K562 (cell line): ENCODE measurements around the gene C11orf86. TPM values are rescaled to one million over a fixed set of nuclear protein-coding genes. Genes with fewer than 3 reads are reported as not detected.
A peak's percentile ranks its signal among the peaks of the same experiment; 100 is the strongest.

Source experiments
- ATF7 ChIP-seq: fragments of 450-650 bp; IDR thresholded peaks from 2 replicates; pipeline ENCODE4 v1.7.1; 2014; ENCODE audit warnings: mild to moderate bottlenecking, moderate library complexity
- DIDO1 ChIP-seq: fragments of 450-650 bp; IDR thresholded peaks from 2 replicates; pipeline ENCODE4 v1.6.1; 2016; ENCODE audit warnings: low read depth, missing biosample characterization, missing genetic modification characterization
- FOSL1 ChIP-seq: fragments of 200-800 bp; sonication (Bioruptor generic); conservative IDR thresholded peaks from 2 replicates; pipeline ENCODE4 v1.6.1; 2016; ENCODE audit warnings: missing genetic modification characterization, missing compliant biosample characterization
- HDAC1 ChIP-seq, 2 experiments: fragments of 450-650 bp; IDR thresholded peaks; 2 replicates each; pipeline ENCODE4 v1.6.1; 2016 to 2017; ENCODE audit warnings: inconsistent platforms in 1 of 2, mild to moderate bottlenecking in 1 of 2, moderate library complexity in 1 of 2
- HNRNPK ChIP-seq: fragments of 200-400 bp; formaldehyde crosslinking; IDR thresholded peaks from one replicate; pipeline ENCODE4 v1.6.1; 2018; ENCODE audit warnings: mild to moderate bottlenecking, low read depth, low read length; ENCODE audit not compliant: poor library complexity, severe bottlenecking
- LCOR ChIP-seq: sonication (generic); formaldehyde crosslinking; IDR thresholded peaks from 2 replicates; pipeline ENCODE4 v1.8.0; 2022; ENCODE audit warnings: mild to moderate bottlenecking, missing genetic modification reagents
- MTF1 ChIP-seq: fragments of 250-450 bp; sonication (Bioruptor Pico); IDR thresholded peaks from 2 replicates; pipeline ENCODE4 v1.9.0; 2021; ENCODE audit warnings: moderate library complexity, mild to moderate bottlenecking, inconsistent platforms, borderline replicate concordance
- MXI1 ChIP-seq: IDR thresholded peaks from 2 replicates; pipeline ENCODE4 v1.6.1; 2011; ENCODE audit warnings: low read depth, mild to moderate bottlenecking, improper control_type of control experiment, low read length
- MYC ChIP-seq, 2 experiments: fragments of 250-450 bp in 1 of 2; sonication (Bioruptor Pico) in 1 of 2; IDR thresholded peaks; 2 replicates each; pipeline versions ENCODE4 v1.5.1 to v1.6.1; 2012 to 2021; ENCODE audit warnings: low read depth in 2 of 2, borderline replicate concordance in 1 of 2, improper control_type of control experiment in 1 of 2, low read length in 1 of 2, mild to moderate bottlenecking in 1 of 2, moderate library complexity in 1 of 2
- NFIC ChIP-seq: fragments of 450-650 bp; IDR thresholded peaks from 2 replicates; pipeline ENCODE4 v1.6.1; 2017; ENCODE audit warnings: mild to moderate bottlenecking, inconsistent platforms
- NR4A1 ChIP-seq, 2 experiments: fragments of 250-450 bp in 1 of 2; fragments of 450-650 bp in 1 of 2; sonication (Bioruptor Pico) in 1 of 2; IDR thresholded peaks; 2 replicates each; pipeline versions ENCODE4 v1.4.0 to v1.6.1; 2016 to 2020; ENCODE audit warnings: mild to moderate bottlenecking in 2 of 2, missing compliant biosample characterization in 1 of 2, missing genetic modification characterization in 1 of 2, moderate library complexity in 1 of 2
- POLR2G ChIP-seq: fragments of 200-400 bp; formaldehyde crosslinking; IDR thresholded peaks from 2 replicates; pipeline ENCODE4 v1.6.1; 2017; ENCODE audit warnings: low read depth, mild to moderate bottlenecking, antibody characterized with exemption, low read length, moderate library complexity
- PRMT5 ChIP-seq: sonication (generic); formaldehyde crosslinking; IDR thresholded peaks from 2 replicates; pipeline ENCODE4 v1.5.0; 2020; ENCODE audit warnings: missing genetic modification reagents
- SPI1 ChIP-seq: IDR thresholded peaks from 2 replicates; pipeline ENCODE4 v1.6.1; 2011; ENCODE audit warnings: low read depth, low read length, control low read depth, borderline replicate concordance
- SUPT5H ChIP-seq: fragments of 450-650 bp; IDR thresholded peaks from 2 replicates; pipeline ENCODE4 v1.6.1; 2016
- ZNF324 ChIP-seq: fragments of 250-450 bp; sonication (Bioruptor Pico); IDR thresholded peaks from 2 replicates; pipeline ENCODE4 v1.4.0; 2020; ENCODE audit warnings: mild to moderate bottlenecking
- ZNF431 ChIP-seq: sonication (generic); formaldehyde crosslinking; IDR thresholded peaks from 2 replicates; pipeline ENCODE4 v1.8.0; 2022; ENCODE audit warnings: mild to moderate bottlenecking, missing genetic modification reagents
- polyA plus RNA-seq, 8 experiments: library from polyadenylated mRNA; depleted of rRNA in 4 of 8; stranded (reverse) in 5 of 8; unstranded in 3 of 8; fragments of >200 nt; fragmentation: Nextera tagmentation in 2 of 8; fragmentation: Illumina TruSeq in 1 of 8; extraction: Ambion mirVana in 2 of 8; extraction: Trizol in 1 of 8; gene quantifications; 2 replicates each; pipeline versions ENCODE4 v1.2.1 to v1.2.3, GENCODE V29; 2011 to 2014; ENCODE audit warnings: inconsistent platforms in 1 of 8, missing spikeins in 1 of 8
- total RNA-seq, 7 experiments: library from RNA; depleted of rRNA in 6 of 7; stranded (reverse); fragments of >200 nt in 6 of 7; fragmentation: Illumina TruSeq in 2 of 7; extraction: Trizol in 2 of 7; gene quantifications; 2 replicates each; pipeline versions ENCODE4 v1.2.1 to v1.2.3, GENCODE V29; 2011 to 2021; ENCODE audit warnings: low replicate concordance in 1 of 7
- TF ChIP-seq, protein P1 (sequence below): IDR thresholded peaks from 2 replicates; pipeline ENCODE4 v1.6.1; 2011; ENCODE audit warnings: borderline replicate concordance, low read depth, mild to moderate bottlenecking, moderate library complexity, low read length; ENCODE audit not compliant: insufficient read depth, poor library complexity, severe bottlenecking
- TF ChIP-seq, protein P2 (sequence below): sonication (generic); formaldehyde crosslinking; IDR thresholded peaks from 2 replicates; pipeline ENCODE4 v1.8.1; 2023; ENCODE audit warnings: mild to moderate bottlenecking, missing genetic modification reagents, moderate library complexity
- TF ChIP-seq, protein P3 (sequence below): fragments of 450-650 bp; IDR thresholded peaks from 2 replicates; pipeline ENCODE4 v1.6.1; 2014; ENCODE audit warnings: low read depth, mild to moderate bottlenecking, moderate library complexity, borderline replicate concordance
- TF ChIP-seq, protein P4 (sequence below): fragments of 450-650 bp; IDR thresholded peaks from 2 replicates; pipeline ENCODE4 v1.6.1; 2016; ENCODE audit warnings: antibody characterized with exemption

The C11orf86 gene
- total and polyA plus RNA-seq, 9 of the 15 experiments (the other 6 are each of a cell fraction or from before 2014, with no cell fraction given): not detected

DNA sequence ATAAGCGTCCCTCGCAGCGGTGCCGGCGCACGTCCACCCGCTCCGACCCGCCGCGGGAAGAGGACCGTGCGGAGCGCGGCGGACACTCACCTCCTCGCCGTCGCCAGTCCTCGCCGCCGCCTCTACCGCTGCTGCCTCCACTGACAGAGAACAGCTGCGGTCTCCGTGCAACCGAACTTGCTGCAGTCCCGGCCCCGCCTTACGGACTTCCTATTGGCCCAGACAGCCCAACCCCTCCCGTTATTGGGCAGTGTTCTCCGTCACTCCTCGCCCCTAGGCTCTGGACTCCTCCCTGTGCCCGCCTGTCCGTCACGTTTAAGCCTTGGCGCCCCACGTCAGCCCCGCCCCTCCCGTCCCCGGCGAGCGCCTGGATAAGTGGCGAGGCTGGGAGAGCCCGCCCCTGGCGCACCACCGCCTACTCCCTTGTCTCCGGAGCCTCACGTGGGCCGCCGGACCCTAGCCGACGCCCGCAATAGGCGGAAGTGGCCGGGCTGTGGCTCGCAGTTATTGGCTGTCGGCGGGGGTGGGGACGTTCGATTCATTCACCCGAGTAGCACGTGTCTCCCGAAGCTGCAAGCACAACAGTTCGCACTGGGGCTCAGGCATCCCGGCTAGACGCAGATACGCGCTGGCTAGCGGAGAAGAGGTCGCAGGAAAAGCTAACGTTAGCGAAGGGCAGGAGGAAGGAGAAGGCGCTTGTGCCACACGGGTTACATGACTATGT, 16.7 kb upstream of the C11orf86 start, which contains the start of gene PC (continued):
- TF ChIP-seq HNRNPK (peak; percentile 13), MXI1 (peak; percentile 93), POLR2G (peak; percentile 91), ATF7 (peak; percentile 92), SPI1 (peak; percentile 82), ZNF431 (0 out of 2 replicates have a peak, but pooled peaks have one; percentile 19), HDAC1 (IDR thresholded peaks at IDR 0.05) (peak in 1 of 2 experiments; percentile 96; a peak in 2 of 4 replicates), FOSL1 (peak; percentile 50), SUPT5H (peak; percentile 35), ZNF324 (CRISPR knock-in tag) (no peak), PRMT5 (no peak), LCOR (peak; percentile 96), NR4A1 (CRISPR knock-in tag; IDR thresholded peaks at IDR 0.05) (peak; percentile 85; the same call in 1 of the 2 replicates), NR4A1 (tag; IDR thresholded peaks at IDR 0.05) (peak; percentile 28; the same call in 1 of the 2 replicates), MYC (IDR thresholded peaks at IDR 0.05; ENCODE audit: low read depth, low read length) (peak; percentile 89), MYC (CRISPR knock-in tag; IDR thresholded peaks at IDR 0.05; ENCODE audit: borderline replicate concordance, low read depth) (no peak), DIDO1 (tag) (no peak; the same call in 1 of the 2 replicates), NFIC (peak; percentile 47), MTF1 (CRISPR knock-in tag) (no peak)
- TF ChIP-seq, protein P1, sequence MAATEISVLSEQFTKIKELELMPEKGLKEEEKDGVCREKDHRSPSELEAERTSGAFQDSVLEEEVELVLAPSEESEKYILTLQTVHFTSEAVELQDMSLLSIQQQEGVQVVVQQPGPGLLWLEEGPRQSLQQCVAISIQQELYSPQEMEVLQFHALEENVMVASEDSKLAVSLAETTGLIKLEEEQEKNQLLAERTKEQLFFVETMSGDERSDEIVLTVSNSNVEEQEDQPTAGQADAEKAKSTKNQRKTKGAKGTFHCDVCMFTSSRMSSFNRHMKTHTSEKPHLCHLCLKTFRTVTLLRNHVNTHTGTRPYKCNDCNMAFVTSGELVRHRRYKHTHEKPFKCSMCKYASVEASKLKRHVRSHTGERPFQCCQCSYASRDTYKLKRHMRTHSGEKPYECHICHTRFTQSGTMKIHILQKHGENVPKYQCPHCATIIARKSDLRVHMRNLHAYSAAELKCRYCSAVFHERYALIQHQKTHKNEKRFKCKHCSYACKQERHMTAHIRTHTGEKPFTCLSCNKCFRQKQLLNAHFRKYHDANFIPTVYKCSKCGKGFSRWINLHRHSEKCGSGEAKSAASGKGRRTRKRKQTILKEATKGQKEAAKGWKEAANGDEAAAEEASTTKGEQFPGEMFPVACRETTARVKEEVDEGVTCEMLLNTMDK: no peak
- TF ChIP-seq, protein P2, sequence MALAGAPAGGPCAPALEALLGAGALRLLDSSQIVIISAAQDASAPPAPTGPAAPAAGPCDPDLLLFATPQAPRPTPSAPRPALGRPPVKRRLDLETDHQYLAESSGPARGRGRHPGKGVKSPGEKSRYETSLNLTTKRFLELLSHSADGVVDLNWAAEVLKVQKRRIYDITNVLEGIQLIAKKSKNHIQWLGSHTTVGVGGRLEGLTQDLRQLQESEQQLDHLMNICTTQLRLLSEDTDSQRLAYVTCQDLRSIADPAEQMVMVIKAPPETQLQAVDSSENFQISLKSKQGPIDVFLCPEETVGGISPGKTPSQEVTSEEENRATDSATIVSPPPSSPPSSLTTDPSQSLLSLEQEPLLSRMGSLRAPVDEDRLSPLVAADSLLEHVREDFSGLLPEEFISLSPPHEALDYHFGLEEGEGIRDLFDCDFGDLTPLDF (CRISPR knock-in tag): peak; percentile 71; the same call in 1 of the 2 replicates
- TF ChIP-seq, protein P3, sequence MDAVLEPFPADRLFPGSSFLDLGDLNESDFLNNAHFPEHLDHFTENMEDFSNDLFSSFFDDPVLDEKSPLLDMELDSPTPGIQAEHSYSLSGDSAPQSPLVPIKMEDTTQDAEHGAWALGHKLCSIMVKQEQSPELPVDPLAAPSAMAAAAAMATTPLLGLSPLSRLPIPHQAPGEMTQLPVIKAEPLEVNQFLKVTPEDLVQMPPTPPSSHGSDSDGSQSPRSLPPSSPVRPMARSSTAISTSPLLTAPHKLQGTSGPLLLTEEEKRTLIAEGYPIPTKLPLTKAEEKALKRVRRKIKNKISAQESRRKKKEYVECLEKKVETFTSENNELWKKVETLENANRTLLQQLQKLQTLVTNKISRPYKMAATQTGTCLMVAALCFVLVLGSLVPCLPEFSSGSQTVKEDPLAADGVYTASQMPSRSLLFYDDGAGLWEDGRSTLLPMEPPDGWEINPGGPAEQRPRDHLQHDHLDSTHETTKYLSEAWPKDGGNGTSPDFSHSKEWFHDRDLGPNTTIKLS: 0 out of 2 replicates have a peak, but pooled peaks have one; percentile 44
- TF ChIP-seq, protein P4, sequence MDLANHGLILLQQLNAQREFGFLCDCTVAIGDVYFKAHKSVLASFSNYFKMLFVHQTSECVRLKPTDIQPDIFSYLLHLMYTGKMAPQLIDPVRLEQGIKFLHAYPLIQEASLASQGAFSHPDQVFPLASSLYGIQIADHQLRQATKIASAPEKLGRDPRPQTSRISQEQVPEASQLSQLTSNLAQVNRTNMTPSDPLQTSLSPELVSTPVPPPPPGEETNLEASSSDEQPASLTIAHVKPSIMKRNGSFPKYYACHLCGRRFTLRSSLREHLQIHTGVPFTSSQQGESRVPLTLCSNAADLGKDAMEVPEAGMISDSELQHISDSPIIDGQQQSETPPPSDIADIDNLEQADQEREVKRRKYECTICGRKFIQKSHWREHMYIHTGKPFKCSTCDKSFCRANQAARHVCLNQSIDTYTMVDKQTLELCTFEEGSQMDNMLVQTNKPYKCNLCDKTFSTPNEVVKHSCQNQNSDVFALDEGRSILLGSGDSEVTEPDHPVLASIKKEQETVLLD: peak; percentile 62; the same call in 1 of the 2 replicates
